ENCODE data around the gene AGBL5. TPM values are rescaled to one million over a fixed set of nuclear protein-coding genes. Genes with fewer than 3 reads are reported as not detected.

Gene AGBL5
- total RNA-seq, 1 experiment from 2014 or later, result 55.4 TPM

DNA sequence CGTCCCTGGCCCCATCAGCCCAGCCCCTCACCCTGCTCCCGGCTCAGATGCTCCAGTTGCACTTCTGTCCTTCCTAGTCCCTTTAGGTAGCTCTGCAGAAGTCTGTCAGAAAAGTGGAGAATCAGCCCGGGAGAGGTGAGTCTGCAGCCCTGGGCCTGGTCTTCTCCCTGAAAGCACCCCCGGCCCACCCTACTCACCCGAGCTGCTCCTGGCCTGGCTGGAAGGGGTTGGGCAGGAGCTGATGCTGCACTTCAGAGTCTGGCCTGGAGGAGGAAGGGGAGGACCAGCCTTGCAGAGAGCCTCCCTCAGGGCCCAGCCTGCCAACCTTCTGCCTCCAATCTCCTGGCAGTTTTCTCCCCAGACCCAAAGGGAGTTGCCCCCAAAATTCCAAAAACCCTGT is 50.9 kb downstream of the AGBL5 start:
- Histone ChIP-seq H3K79me2 (ENCODE audit: insufficient read depth, low read length) (no peaks in the 10 kb centered on the region), H4K8ac (replicated peaks; ENCODE audit: insufficient read length, low read depth, low read length) (no peak overlapping the region), H3K23ac (ENCODE audit: insufficient read length, low read depth, low read length) (no peak overlapping the region), H3K23me2 (ENCODE audit: insufficient read length, low read depth, low read length, poor library complexity, severe bottlenecking) (no peaks in the 10 kb centered on the region), H2BK15ac (ENCODE audit: low read depth, low read length) (no peak overlapping the region), H2BK120ac (ENCODE audit: low read depth, low read length, poor library complexity, severe bottlenecking) (no peak overlapping the region), H3K14ac (ENCODE audit: insufficient read depth, low read length) (no peak overlapping the region), H3K4me1 (ENCODE audit: insufficient read depth, low read length) (no peaks in the 10 kb centered on the region), H3K79me1 (ENCODE audit: insufficient read depth, low read depth, low read length, poor library complexity, severe bottlenecking) (no peaks in the 10 kb centered on the region), H2AK5ac (ENCODE audit: insufficient read length, low read length) (no peak overlapping the region), H3K9me3 (ENCODE audit: control insufficient read depth, low read depth, low read length) (no peaks in the 10 kb centered on the region), H2BK20ac (ENCODE audit: low read depth, low read length, poor library complexity, severe bottlenecking) (no peak overlapping the region), H3K4me2 (ENCODE audit: insufficient read depth, insufficient read length, low read length) (no peak overlapping the region), H3K4ac (ENCODE audit: low read depth, low read length) (no peak overlapping the region), H3K56ac (ENCODE audit: insufficient read length, low read depth, low read length) (no peak overlapping the region), H2BK5ac (ENCODE audit: insufficient read length, low read length) (no peak overlapping the region), H4K20me1 (ENCODE audit: control insufficient read depth, insufficient read depth, insufficient read length) (no peaks in the 10 kb centered on the region), H3T11ph (ENCODE audit: low read length) (no peak overlapping the region), H3K27me3 (ENCODE audit: insufficient read depth, low read length) (no peaks in the 10 kb centered on the region), H3K18ac (ENCODE audit: insufficient read length, low read depth, low read length) (no peak overlapping the region), H2BK12ac (ENCODE audit: insufficient read length, low read depth, low read length) (no peak overlapping the region), H4K91ac (ENCODE audit: insufficient read length, low read depth, low read length) (no peak overlapping the region), H4K5ac (ENCODE audit: insufficient read length, low read depth, low read length) (no peak overlapping the region), H3K27ac (ENCODE audit: insufficient read length, low read depth, low read length) (no peak overlapping the region), H3K9ac (ENCODE audit: extremely low read depth, insufficient read length, low read length) (no peak overlapping the region), H2AFZ (ENCODE audit: low read length) (no peak overlapping the region)
- WGBS (ENCODE audit: extremely low coverage, insufficient read length, low lambda C conversion rate), result no CpG with 5 or more reads among the region's 5 CpGs
- H3K9me3 Mint-ChIP-seq, result no peaks in the 10 kb centered on the region; a peak in 1 of 5 replicates
- TF ChIP-seq, protein P1, sequence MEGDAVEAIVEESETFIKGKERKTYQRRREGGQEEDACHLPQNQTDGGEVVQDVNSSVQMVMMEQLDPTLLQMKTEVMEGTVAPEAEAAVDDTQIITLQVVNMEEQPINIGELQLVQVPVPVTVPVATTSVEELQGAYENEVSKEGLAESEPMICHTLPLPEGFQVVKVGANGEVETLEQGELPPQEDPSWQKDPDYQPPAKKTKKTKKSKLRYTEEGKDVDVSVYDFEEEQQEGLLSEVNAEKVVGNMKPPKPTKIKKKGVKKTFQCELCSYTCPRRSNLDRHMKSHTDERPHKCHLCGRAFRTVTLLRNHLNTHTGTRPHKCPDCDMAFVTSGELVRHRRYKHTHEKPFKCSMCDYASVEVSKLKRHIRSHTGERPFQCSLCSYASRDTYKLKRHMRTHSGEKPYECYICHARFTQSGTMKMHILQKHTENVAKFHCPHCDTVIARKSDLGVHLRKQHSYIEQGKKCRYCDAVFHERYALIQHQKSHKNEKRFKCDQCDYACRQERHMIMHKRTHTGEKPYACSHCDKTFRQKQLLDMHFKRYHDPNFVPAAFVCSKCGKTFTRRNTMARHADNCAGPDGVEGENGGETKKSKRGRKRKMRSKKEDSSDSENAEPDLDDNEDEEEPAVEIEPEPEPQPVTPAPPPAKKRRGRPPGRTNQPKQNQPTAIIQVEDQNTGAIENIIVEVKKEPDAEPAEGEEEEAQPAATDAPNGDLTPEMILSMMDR (conservative IDR thresholded peaks at IDR 0.05), result no peak
- peaks cover 0 to 1% (median 0%) of the 10 kb centered on the region in 3 experiments; a peak in 4 of 7 replicates for H3K36me3 Mint-ChIP-seq (ENCODE audit: insufficient read depth in 1 of 3, low read depth in 3 of 3)
- no peak overlapping the region for H3K27ac Mint-ChIP-seq
- H3K4me3 Mint-ChIP-seq, result no peak overlapping the region
- H3K27me3 Mint-ChIP-seq (ENCODE audit: low read depth), result peaks cover 13% of the 10 kb centered on the region
- no peak for DNase-seq
- H3K4me1 Mint-ChIP-seq, result peaks cover 2 to 4% of the 10 kb centered on the region in 2 experiments; a peak in 1 of 4 replicates
